Activated T-cell treated with anti-CD3 and anti-CD28 coated beads for 48 hours (primary cell): Measurements from ENCODE around the gene DICER1.

Experiments used
- DNase-seq: peaks from one replicate; pipeline ENCODE4 v3.0.0-alpha.2; 2020; ENCODE audit warnings: low read depth

The DICER1 gene

GRCh38 chr14:95039259-95039992 is 117.9 kb downstream of the DICER1 start:
- no peak for DNase-seq

- no peak for DNase-seq
Measured at GRCh38 chr14:95038521-95039250, 118.6 kb downstream of the DICER1 start.

- DNase-seq, result no peak
Measured at GRCh38 chr14:95037273-95037672, 120.1 kb downstream of the DICER1 start.
